GM18909 (cell line): Measurements from ENCODE around the gene MEFV.
"Not testable (repeated sequence)": the region's sequence is repeated elsewhere in the genome, so short reads cannot be mapped to it uniquely, and the experiment has no call there.

ENCODE experiments used
- ATAC-seq: cut with Tn5 transposase; IDR thresholded peaks from one replicate; pipeline ENCODE4 v1.9.1; 2021; ENCODE audit warnings: mild to moderate bottlenecking; ENCODE audit not compliant: unreplicated experiment, poor library complexity

The MEFV gene

DNA sequence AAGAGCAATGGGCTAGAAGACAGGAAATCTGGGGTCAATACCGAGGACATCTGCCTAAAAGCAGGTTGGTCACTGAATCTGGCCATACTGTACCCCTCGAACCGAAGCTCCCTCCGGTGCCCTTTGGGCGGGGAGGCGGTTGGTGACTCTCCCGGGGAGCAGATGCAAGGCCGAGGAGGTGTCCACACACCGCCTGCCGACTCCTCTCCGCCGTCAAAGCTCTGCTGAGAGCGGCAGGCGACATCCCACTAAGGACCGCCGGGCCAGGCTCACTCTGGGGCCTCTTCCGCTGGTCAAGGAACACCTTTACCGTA is 21.9 kb downstream of the MEFV start:
- ATAC-seq: no peak

DNA sequence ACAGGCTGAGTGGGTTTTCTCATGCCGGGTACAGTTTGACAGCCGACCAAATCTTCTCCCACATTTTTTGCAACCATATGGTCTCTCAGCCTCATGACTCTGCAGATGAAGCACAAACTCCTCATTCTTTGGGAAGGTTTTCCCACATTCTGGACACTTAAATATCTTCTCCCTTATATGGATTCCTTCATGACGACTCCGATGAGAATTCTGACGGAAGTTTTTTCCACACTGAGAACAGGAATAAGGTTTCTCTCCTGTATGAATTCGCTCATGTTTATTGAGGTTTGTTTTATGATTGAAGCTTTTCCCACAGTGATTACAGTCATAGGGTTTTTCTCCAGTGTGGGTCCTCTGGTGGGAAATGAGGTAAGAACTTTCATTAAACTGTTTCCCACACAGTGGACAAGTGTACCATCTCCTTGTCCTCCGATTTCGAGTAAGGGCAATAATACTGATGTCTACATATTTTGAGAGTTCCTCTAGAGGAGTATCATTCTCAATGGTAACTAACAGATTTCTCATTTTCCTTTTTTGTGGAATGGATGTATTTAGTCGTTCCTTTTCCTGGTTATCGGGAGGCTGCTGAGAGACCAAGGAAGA is 32.4 kb downstream of the MEFV start:
- no peak for ATAC-seq

DNA sequence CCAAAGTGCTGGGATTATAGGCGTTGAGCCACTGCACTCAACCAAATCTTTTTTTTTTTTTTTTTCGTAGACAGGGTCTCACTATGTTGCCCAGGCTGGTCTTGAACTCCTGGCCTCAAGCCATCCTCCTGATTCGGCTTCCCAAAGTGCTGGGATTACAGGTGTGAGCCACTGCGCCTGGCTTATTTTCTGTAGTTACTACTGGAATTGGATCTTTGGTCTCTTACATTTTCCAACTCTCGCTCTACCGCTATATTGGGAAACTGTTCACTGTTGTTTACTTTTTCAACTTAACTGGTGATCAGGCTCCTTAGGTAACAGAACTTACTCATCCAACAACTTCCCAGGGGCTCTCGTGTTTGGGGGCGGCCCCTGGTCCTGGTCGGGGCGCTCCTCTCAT is 35.6 kb downstream of the MEFV start:
- no peak for ATAC-seq

DNA sequence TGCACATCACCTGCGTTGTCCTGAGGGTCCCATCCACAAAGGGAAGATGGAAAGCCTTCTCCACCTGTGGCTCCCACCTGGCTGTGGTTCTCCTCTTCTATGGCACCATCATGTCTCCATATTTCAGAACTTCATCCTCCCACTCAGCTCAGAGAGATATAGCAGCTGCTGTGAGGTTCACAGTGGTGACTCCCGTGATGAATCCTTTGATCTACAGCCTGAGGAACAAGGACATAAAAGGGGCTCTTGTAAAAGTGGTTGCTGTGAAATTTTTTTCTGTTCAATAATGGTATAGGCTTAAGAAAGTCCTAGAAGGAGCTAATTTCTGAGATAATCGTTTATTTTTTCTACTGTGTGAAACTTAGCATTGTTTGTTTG is 40.2 kb downstream of the MEFV start:
- ATAC-seq: no peak

- ATAC-seq: no peak
Observed at GRCh38 chr16:3215601-3216262, 40.7 kb downstream of the MEFV start.

GRCh38 chr16:3214904-3215600 is 41.4 kb downstream of the MEFV start:
- ATAC-seq: no peak

- ATAC-seq: no peak
Observed at GRCh38 chr16:3212567-3212966, 43.9 kb downstream of the MEFV start.

DNA sequence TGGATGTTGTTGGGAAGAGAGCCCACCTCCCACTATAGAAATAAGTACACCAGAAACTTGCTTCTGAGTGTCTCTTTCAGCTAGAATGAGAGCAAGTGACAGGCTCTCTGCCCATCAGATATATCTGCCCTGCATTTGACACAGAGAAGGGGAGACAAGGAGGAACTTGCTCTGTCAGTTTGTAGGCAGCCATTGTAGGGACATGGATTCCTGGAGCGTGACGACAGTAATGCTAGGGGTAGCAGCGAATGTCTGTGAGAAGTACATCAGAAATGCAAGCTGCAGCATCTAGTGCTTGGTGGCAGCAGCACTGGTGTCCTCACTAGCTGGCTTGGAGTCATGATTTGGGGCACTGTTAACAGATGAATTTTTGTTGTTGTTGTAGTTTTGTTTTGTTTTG is 44.4 kb downstream of the MEFV start:
- no peak for ATAC-seq

DNA sequence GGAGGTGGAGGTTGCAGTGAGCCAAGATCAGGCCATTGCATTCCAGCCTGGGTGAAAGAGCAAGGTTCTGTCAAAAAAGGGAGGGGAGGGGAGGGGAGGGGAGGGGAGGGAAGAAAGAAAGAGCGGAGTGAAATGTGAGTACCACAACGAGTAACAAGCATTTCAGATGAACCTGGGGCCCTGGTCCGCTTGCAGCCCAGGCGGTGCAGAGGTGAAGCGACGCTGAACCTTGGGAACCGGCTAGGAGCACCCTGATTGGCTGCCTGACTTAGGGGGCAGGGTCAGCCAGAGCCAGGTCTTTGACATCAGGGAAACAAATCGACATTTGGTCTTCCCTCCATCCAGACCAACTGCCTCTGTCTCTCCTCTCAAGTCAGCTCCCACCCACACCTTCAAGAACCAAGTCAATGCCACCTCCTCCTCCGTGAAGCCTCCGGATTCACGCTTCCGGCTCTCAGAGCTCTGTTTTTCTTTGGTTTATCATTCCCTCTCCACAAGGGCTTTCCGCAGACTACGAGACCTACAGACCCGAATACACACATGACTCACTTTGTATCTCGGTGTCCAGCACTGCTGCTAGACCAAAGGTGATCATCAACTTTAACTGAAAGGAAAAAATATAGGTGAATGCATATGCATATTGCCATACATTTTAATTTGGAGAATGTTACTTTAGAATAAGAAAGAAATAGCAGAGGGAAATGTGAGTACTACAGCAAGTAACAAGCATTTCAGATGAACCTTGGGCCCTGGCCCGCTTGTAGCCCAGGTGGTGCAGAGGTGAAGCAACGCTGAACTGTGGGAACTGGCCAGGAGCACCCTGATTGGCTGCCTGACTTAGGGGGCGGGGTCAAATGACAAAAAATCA is 49.1 kb downstream of the MEFV start:
- ATAC-seq: no peak

- not testable (repeated sequence) for ATAC-seq
Observed at GRCh38 chr16:3205939-3206338, 50.5 kb downstream of the MEFV start.

GRCh38 chr16:3202903-3203539 is 53.4 kb downstream of the MEFV start:
- no peak for ATAC-seq

GRCh38 chr16:3198334-3199072 is 57.9 kb downstream of the MEFV start:
- no peak for ATAC-seq

GRCh38 chr16:3197694-3198333 is 58.6 kb downstream of the MEFV start:
- not testable (repeated sequence) for ATAC-seq

- no peak for ATAC-seq
Observed at GRCh38 chr16:3195975-3196374, 60.5 kb downstream of the MEFV start.

GRCh38 chr16:3194792-3195191 is 61.6 kb downstream of the MEFV start:
- ATAC-seq: no peak

DNA sequence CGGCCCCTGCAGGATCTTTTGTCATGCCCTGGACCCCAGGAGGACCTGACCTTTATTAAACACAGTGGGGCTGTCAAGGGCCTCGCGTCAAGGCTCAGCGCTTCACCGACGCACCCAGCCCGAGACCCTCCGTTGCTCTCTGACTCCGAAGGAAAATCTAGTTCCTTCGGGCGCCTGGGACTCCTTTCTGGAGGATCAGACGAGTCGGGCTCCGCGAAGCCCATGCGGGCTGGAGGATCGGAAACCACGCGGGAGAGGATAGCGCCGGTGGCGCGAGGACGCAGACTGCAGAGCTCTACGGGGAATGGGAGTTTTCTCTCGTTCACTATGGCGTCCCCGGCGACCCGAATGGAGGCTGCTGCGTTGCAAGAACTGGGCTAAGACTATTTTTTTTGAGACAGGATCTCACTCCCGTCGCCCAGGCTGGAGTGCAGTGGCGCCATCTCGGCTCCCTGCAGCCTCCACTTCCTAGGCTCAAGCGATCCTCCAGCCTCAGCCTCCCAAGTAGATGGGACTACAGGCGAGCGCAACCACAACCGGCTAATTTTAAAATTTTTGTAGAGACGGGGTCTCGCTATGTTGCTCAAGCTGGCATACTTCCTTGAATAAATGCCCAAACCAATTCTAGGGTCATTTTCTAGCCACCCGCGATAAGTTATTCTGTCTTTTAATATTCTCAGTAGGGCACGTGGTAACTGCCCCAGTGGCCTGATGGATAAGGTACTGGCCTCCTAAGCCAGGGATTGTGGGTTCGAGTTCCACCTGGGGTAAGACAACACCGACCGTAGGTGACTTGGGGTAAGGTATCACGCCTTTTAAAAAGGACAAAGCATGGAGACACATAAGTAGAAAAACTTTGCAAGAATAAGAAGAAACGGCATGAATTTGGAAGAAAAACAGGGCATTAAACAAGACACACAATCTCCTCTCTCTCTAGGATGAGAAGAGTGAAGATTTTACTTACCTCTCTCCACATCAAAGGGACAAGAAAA is 62.9 kb downstream of the MEFV start:
- ATAC-seq: no peak

DNA sequence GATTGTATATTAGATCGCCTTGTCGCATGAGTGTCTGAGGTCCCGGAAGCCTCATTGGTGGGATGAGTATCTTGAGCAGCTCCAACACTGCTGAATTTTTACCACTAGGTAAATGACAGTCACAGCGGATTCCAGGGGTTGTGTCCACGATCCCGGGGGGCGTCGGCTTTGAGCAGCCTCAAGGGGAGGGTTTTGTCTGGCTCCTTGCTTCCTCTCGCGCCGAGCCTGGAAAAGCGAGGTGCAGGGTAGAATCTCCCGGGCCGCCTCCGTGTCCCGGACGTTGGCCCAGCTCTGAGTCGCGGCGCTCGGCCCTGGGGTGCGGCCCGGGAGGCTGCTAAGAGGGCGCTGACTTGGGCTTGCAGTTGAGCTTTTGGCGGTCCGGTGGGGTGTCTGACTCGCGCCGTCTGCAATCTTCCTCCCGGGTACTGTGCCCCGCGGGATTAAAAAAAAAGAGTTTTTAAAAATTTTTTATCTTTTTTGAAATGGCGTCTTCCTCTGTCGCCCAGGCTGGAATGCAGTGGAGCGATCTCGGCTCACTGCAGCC is 63.9 kb downstream of the MEFV start:
- no peak for ATAC-seq
